ENCODE measurements around the gene PAWR.

The PAWR gene

GRCh38 chr12:79682593-79682992 lies 8.2 kb downstream of the PAWR start:
- TF ChIP-seq CTCF (IDR thresholded peaks at IDR 0.05; ENCODE audit: low read depth, low read length) (no peak), MAX (IDR thresholded peaks at IDR 0.05; ENCODE audit: low read depth, low read length) (no peak), POLR2A (IDR thresholded peaks at IDR 0.05; ENCODE audit: extremely low read depth, insufficient read length) (no peak), MYC (IDR thresholded peaks at IDR 0.05; ENCODE audit: low read depth, low read length) (no peak)
- DNase-seq (ENCODE audit: low read depth), result no peak

GRCh38 chr12:79681008-79681590 lies 9.7 kb downstream of the PAWR start:
- TF ChIP-seq MAX (IDR thresholded peaks at IDR 0.05; ENCODE audit: low read depth, low read length) (no peak), MYC (IDR thresholded peaks at IDR 0.05; ENCODE audit: low read depth, low read length) (no peak), CTCF (IDR thresholded peaks at IDR 0.05; ENCODE audit: low read depth, low read length) (no peak), POLR2A (IDR thresholded peaks at IDR 0.05; ENCODE audit: extremely low read depth, insufficient read length) (no peak)
- no peak for DNase-seq (ENCODE audit: low read depth)
- H3K4me3 ChIP-seq (ENCODE audit: low read depth, low read length), result no peak overlapping the region

More at GRCh38 chr12:79682593-79682992, 8.2 kb downstream of the PAWR start:
- H3K4me3 ChIP-seq (ENCODE audit: low read depth, low read length), result no peak overlapping the region

- H3K4me3 ChIP-seq (ENCODE audit: low read depth, low read length), result no peak overlapping the region
- TF ChIP-seq MAX (IDR thresholded peaks at IDR 0.05; ENCODE audit: low read depth, low read length) (no peak), CTCF (IDR thresholded peaks at IDR 0.05; ENCODE audit: low read depth, low read length) (no peak), POLR2A (IDR thresholded peaks at IDR 0.05; ENCODE audit: extremely low read depth, insufficient read length) (no peak), MYC (IDR thresholded peaks at IDR 0.05; ENCODE audit: low read depth, low read length) (no peak)
- DNase-seq (ENCODE audit: low read depth), result no peak
Observed at GRCh38 chr12:79680051-79680450, 10.7 kb downstream of the PAWR start.

GRCh38 chr12:79678306-79678705 lies 12.5 kb downstream of the PAWR start:
- no peak overlapping the region for H3K4me3 ChIP-seq (ENCODE audit: low read depth, low read length)
- DNase-seq (ENCODE audit: low read depth), result no peak
- no peak for TF ChIP-seq POLR2A (IDR thresholded peaks at IDR 0.05; ENCODE audit: extremely low read depth, insufficient read length)
- TF ChIP-seq CTCF (IDR thresholded peaks at IDR 0.05; ENCODE audit: low read depth, low read length), result no peak
- TF ChIP-seq MYC (IDR thresholded peaks at IDR 0.05; ENCODE audit: low read depth, low read length), result no peak
- TF ChIP-seq MAX (IDR thresholded peaks at IDR 0.05; ENCODE audit: low read depth, low read length), result no peak

GRCh38 chr12:79677672-79678071 lies 13.1 kb downstream of the PAWR start:
- H3K4me3 ChIP-seq (ENCODE audit: low read depth, low read length), result no peak overlapping the region
- TF ChIP-seq MAX (IDR thresholded peaks at IDR 0.05; ENCODE audit: low read depth, low read length), result no peak
- TF ChIP-seq CTCF (IDR thresholded peaks at IDR 0.05; ENCODE audit: low read depth, low read length), result no peak
- TF ChIP-seq POLR2A (IDR thresholded peaks at IDR 0.05; ENCODE audit: extremely low read depth, insufficient read length), result no peak
- TF ChIP-seq MYC (IDR thresholded peaks at IDR 0.05; ENCODE audit: low read depth, low read length), result no peak
- DNase-seq (ENCODE audit: low read depth), result no peak

All from NB4 (cell line).